B cell (primary cell): ENCODE measurements around the gene LUC7L. TPM values are rescaled to one million over a fixed set of nuclear protein-coding genes. Genes with fewer than 3 reads are reported as not detected.

Source experiments
- ATAC-seq: fragments of 200-7000 bp; cut with Tn5 transposase; one replicate; pipeline ENCODE4 v1.10.0; 2021; ENCODE audit warnings: low read depth, mild to moderate bottlenecking, moderate number of reproducible peaks, moderate library complexity
- CTCF ChIA-PET: fragments of 350-600 bp; sonication (Branson Sonifier 250); formaldehyde crosslinking; loops from one replicate; lab custom pipeline; 2021; ENCODE audit warnings: antibody characterized with exemption, inconsistent platforms; lab: Charles Lee
- POLR2A ChIA-PET: fragments of 350-600 bp; sonication (Branson Sonifier 250); formaldehyde crosslinking; loops from one replicate; lab custom pipeline; 2021; ENCODE audit warnings: antibody characterized with exemption; lab: Charles Lee
- DNase-seq: peaks from one replicate; pipeline ENCODE4 v3.0.0; 2013
- H2AFZ ChIP-seq: 2 replicates; pipeline ENCODE4 v1.6.1; 2012; ENCODE audit warnings: mild to moderate bottlenecking, low read depth, low read length; ENCODE audit not compliant: insufficient read depth, poor library complexity, severe bottlenecking
- H3K27ac ChIP-seq, 2 donors: 1 replicate in 1 of 2; 2 replicates in 1 of 2; pipeline ENCODE4 v1.5.1; 2012 to 2013; ENCODE audit warnings: low read length in 2 of 2, mild to moderate bottlenecking in 2 of 2, moderate library complexity in 1 of 2
- H3K27me3 ChIP-seq, 4 experiments: fragments of 200-600 bp in 1 of 4; sonication (generic) in 1 of 4; replicated peaks in 1 of 4; 1 replicate in 2 of 4; 2 replicates in 2 of 4; pipeline versions ENCODE4 v1.6.1 to v1.7.0; 2013 to 2016; ENCODE audit warnings: low read length in 3 of 4, mild to moderate bottlenecking in 2 of 4, mixed read lengths in 1 of 4, moderate library complexity in 1 of 4; ENCODE audit not compliant: insufficient read depth in 4 of 4, control insufficient read depth in 3 of 4; ENCODE audit errors: control extremely low read depth in 1 of 4
- H3K36me3 ChIP-seq, 2 experiments: replicated peaks in 1 of 2; 1 replicate in 1 of 2; 2 replicates in 1 of 2; pipeline versions ENCODE4 v1.6.1 to v1.7.1; 2013; ENCODE audit warnings: low read length in 1 of 2; ENCODE audit not compliant: insufficient read depth in 2 of 2, control insufficient read depth in 1 of 2; ENCODE audit errors: control extremely low read depth in 1 of 2, extremely low read depth in 1 of 2
- H3K4me1 ChIP-seq, 2 donors: fragments of 200-600 bp in 1 of 2; sonication (generic) in 1 of 2; 1 replicate in 1 of 2; 2 replicates in 1 of 2; pipeline versions ENCODE4 v1.5.1 to v1.6.1; 2013 to 2017; ENCODE audit warnings: low read length in 2 of 2; ENCODE audit not compliant: control insufficient read depth in 2 of 2, insufficient read depth in 2 of 2
- H3K4me2 ChIP-seq: replicated peaks from 2 replicates; pipeline ENCODE3; 2012; ENCODE audit warnings: mild to moderate bottlenecking, low read depth, low read length; ENCODE audit not compliant: poor library complexity, severe bottlenecking
- H3K4me3 ChIP-seq, 5 experiments: fragments of 200-600 bp in 1 of 5; sonication (generic) in 1 of 5; 1 replicate in 3 of 5; 2 replicates in 2 of 5; pipeline versions ENCODE4 v1.5.1 to v1.7.0; 2011 to 2016; ENCODE audit warnings: low read length in 4 of 5, mild to moderate bottlenecking in 4 of 5, low read depth in 2 of 5, control low read depth in 1 of 5, moderate library complexity in 1 of 5; ENCODE audit not compliant: insufficient read depth in 1 of 5; ENCODE audit errors: control extremely low read depth in 1 of 5, extremely low read depth in 1 of 5
- H3K79me2 ChIP-seq: fragments of 200-600 bp; sonication (generic); one replicate; pipeline ENCODE4 v1.6.0; 2016; ENCODE audit warnings: low read length; ENCODE audit not compliant: control insufficient read depth, insufficient read depth
- H3K9ac ChIP-seq: fragments of 200-600 bp; sonication (generic); 2 replicates; pipeline ENCODE4 v1.6.1; 2017; ENCODE audit warnings: mild to moderate bottlenecking, low read length, moderate library complexity
- H3K9me3 ChIP-seq, 3 donors: one replicate each; pipeline versions ENCODE4 v1.6.1 to v1.7.1; 2013; ENCODE audit warnings: low read length in 2 of 3; ENCODE audit not compliant: control insufficient read depth in 2 of 3, insufficient read depth in 1 of 3; ENCODE audit errors: control extremely low read depth in 1 of 3
- H4K20me1 ChIP-seq: 2 replicates; pipeline ENCODE4 v1.6.0; 2012; ENCODE audit warnings: mild to moderate bottlenecking, low read length; ENCODE audit not compliant: insufficient read depth, control insufficient read depth, poor library complexity, severe bottlenecking
- H3K27ac Mint-ChIP-seq: one replicate; pipeline ENCODE4 v1.8.0; 2021; ENCODE audit warnings: mixed read lengths
- H3K27me3 Mint-ChIP-seq: one replicate; pipeline ENCODE4 v1.8.0; 2021; ENCODE audit warnings: mixed read lengths
- H3K4me1 Mint-ChIP-seq: one replicate; pipeline ENCODE4 v1.8.0; 2021; ENCODE audit warnings: mixed read lengths
- H3K4me3 Mint-ChIP-seq: one replicate; pipeline ENCODE4 v1.8.0; 2021; ENCODE audit warnings: mixed read lengths
- H3K9me3 Mint-ChIP-seq: one replicate; pipeline ENCODE4 v1.8.0; 2022; ENCODE audit warnings: mixed read lengths; ENCODE audit not compliant: insufficient read depth
- EZH2 ChIP-seq: IDR thresholded peaks from 2 replicates; pipeline ENCODE4 v1.6.1; 2012; ENCODE audit warnings: borderline replicate concordance, low read depth, mild to moderate bottlenecking, moderate library complexity, low read length; ENCODE audit not compliant: insufficient read depth, poor library complexity, severe bottlenecking
- WGBS: methylation state at CpG from one replicate; pipeline ENCODE4 v1.1.5; 2013; ENCODE audit warnings: missing lambda C conversion rate; ENCODE audit not compliant: insufficient coverage; 5-methylcytosine and 5-hydroxymethylcytosine counted together
- intact Hi-C: fragments of 100-400 bp; cut with micrococcal nuclease; formaldehyde crosslinking; loops from one replicate; pipeline ENCODE4 v1.10.0; 2022
- polyA plus RNA-seq: library from polyadenylated mRNA; depleted of rRNA; stranded (reverse); fragments of >200 nt; gene quantifications from 2 replicates; pipeline ENCODE4 v1.2.3, GENCODE V29; 2012
- small RNA-seq: library from RNA; depleted of rRNA; stranded (forward); fragments of <200 nt; gene quantifications from one replicate; pipeline ENCODE3, GENCODE V24; 2012; ENCODE audit warnings: low replicate concordance, low read depth; ENCODE audit not compliant: insufficient read length
- total RNA-seq, 2 donors: library from RNA; stranded (reverse); fragments of 120-200 nt in 1 of 2; gene quantifications; 1 replicate in 1 of 2; 2 replicates in 1 of 2; pipeline versions ENCODE4 v1.2.3 to v1.2.4, GENCODE V29; 2013 to 2022
- TF ChIP-seq, protein P1 (sequence below): fragments of 200-600 bp; IDR thresholded peaks from one replicate; pipeline ENCODE4 v1.8.0; 2022; ENCODE audit warnings: antibody characterized with exemption, mild to moderate bottlenecking

Gene LUC7L
- total and polyA plus RNA-seq, 2 donors (not counting 1 experiment from before 2014, with no cell fraction given) = 148 to 181 TPM

GRCh38 chr16:140175-140857, 88.9 kb downstream of the LUC7L start:
- Histone ChIP-seq H2AFZ (no peak overlapping the region), H4K20me1 (no peaks in the 10 kb centered on the region), H3K79me2 (peaks cover 27% of the 10 kb centered on the region), H3K4me1 (peaks cover 0 to 10% of the 10 kb centered on the region in 2 donors), H3K27ac (no peak overlapping the region), H3K9me3 (peaks cover 0 to 7% (median 0%) of the 10 kb centered on the region in 3 donors), H3K4me2 (no peak overlapping the region), H3K4me3 (no peak overlapping the region), H3K9ac (no peak overlapping the region), H3K36me3 (no peaks in the 10 kb centered on the region), H3K27me3 (peaks cover 0 to 7% (median 0%) of the 10 kb centered on the region in 4 experiments)
- Mint-ChIP-seq H3K4me1 (peaks cover 9% of the 10 kb centered on the region), H3K27ac (peak overlapping the region; percentile 42), H3K4me3 (peak overlapping the region; percentile 48), H3K27me3 (peaks cover 15% of the 10 kb centered on the region), H3K9me3 (no peaks in the 10 kb centered on the region)
- ATAC-seq (no peak), DNase-seq (no peak)
- 86% methylated on average over 4 of the region's 10 CpGs for WGBS
- intact Hi-C loops = no loop called here
- CTCF ChIA-PET = interaction anchor here (0.6 kb wide), 1 partner anchor 33 kb away, joined by 4 read pairs; no protein-coding TSS in a partner anchor
- POLR2A ChIA-PET = no interaction called here
- TF ChIP-seq, protein P1, sequence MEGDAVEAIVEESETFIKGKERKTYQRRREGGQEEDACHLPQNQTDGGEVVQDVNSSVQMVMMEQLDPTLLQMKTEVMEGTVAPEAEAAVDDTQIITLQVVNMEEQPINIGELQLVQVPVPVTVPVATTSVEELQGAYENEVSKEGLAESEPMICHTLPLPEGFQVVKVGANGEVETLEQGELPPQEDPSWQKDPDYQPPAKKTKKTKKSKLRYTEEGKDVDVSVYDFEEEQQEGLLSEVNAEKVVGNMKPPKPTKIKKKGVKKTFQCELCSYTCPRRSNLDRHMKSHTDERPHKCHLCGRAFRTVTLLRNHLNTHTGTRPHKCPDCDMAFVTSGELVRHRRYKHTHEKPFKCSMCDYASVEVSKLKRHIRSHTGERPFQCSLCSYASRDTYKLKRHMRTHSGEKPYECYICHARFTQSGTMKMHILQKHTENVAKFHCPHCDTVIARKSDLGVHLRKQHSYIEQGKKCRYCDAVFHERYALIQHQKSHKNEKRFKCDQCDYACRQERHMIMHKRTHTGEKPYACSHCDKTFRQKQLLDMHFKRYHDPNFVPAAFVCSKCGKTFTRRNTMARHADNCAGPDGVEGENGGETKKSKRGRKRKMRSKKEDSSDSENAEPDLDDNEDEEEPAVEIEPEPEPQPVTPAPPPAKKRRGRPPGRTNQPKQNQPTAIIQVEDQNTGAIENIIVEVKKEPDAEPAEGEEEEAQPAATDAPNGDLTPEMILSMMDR = no peak
- TF ChIP-seq EZH2 = no peak

Small RNA genes within 50 kb of the gene (small RNA-seq; reads per million reads assigned to genes)
- not detected for gene RF00019

Other genes with a start within 250 kb of the LUC7L start
- gene POLR3K, start 175.8 kb downstream of the LUC7L start, total RNA-seq = 28.3 and 34.9 TPM in 2 replicates
- gene POLR3K, start 175.8 kb downstream of the LUC7L start, polyA plus RNA-seq = 18.4 and 26.3 TPM in 2 replicates
- gene SNRNP25, start 175.6 kb downstream of the LUC7L start, total RNA-seq = 24.3 and 25.5 TPM in 2 replicates
- gene SNRNP25, start 175.6 kb downstream of the LUC7L start, polyA plus RNA-seq = 31.3 and 32.8 TPM in 2 replicates
- gene RHBDF1, start 156.8 kb downstream of the LUC7L start, total RNA-seq = 0.76 and 0.78 TPM in 2 replicates
- 0.42 and 1.3 TPM in 2 replicates for gene RHBDF1, start 156.8 kb downstream of the LUC7L start, polyA plus RNA-seq
- gene MPG, start 151.2 kb downstream of the LUC7L start, total RNA-seq = 58.3 and 66.4 TPM in 2 replicates
- 39.4 and 59.6 TPM in 2 replicates for gene MPG, start 151.2 kb downstream of the LUC7L start, polyA plus RNA-seq
- gene NPRL3, start 90.8 kb downstream of the LUC7L start, total RNA-seq = 41.9 and 43.0 TPM in 2 replicates
- 41.3 and 50.2 TPM in 2 replicates for gene NPRL3, start 90.8 kb downstream of the LUC7L start, polyA plus RNA-seq
- gene HBZ, start 76.8 kb downstream of the LUC7L start, total RNA-seq = not detected in 2 replicates
- not detected in 2 replicates for gene HBZ, start 76.8 kb downstream of the LUC7L start, polyA plus RNA-seq
- gene HBM, start 63.5 kb downstream of the LUC7L start, total RNA-seq = 0.64 TPM in 1 of 2 replicates, not detected in the other
- 3.2 TPM in 1 of 2 replicates, not detected in the other for gene HBM, start 63.5 kb downstream of the LUC7L start, polyA plus RNA-seq
- gene HBA2, start 56.6 kb downstream of the LUC7L start, total RNA-seq = 179 and 217 TPM in 2 replicates
- 7.9 and 75.6 TPM in 2 replicates for gene HBA2, start 56.6 kb downstream of the LUC7L start, polyA plus RNA-seq
- gene HBA1, start 52.8 kb downstream of the LUC7L start, total RNA-seq = 261 and 283 TPM in 2 replicates
- 38.5 and 905 TPM in 2 replicates for gene HBA1, start 52.8 kb downstream of the LUC7L start, polyA plus RNA-seq
- not detected in 2 replicates for gene HBQ1, start 49.0 kb downstream of the LUC7L start, total RNA-seq
- gene HBQ1, start 49.0 kb downstream of the LUC7L start, polyA plus RNA-seq = not detected in 2 replicates
- 42.9 and 44.5 TPM in 2 replicates for gene FAM234A, start 5.4 kb upstream of the LUC7L start, total RNA-seq
- gene FAM234A, start 5.4 kb upstream of the LUC7L start, polyA plus RNA-seq = 35.1 and 41.4 TPM in 2 replicates
- not detected in 2 replicates for gene RGS11, start 46.5 kb upstream of the LUC7L start, total RNA-seq
- gene RGS11, start 46.5 kb upstream of the LUC7L start, polyA plus RNA-seq = 0.12 and 0.39 TPM in 2 replicates
- gene ARHGDIG, start 51.1 kb upstream of the LUC7L start, total RNA-seq = 0.64 TPM in 1 of 2 replicates, not detected in the other
- gene ARHGDIG, start 51.1 kb upstream of the LUC7L start, polyA plus RNA-seq = not detected in 2 replicates
- not detected in 2 replicates for gene PDIA2, start 53.7 kb upstream of the LUC7L start, total RNA-seq
- 0.06 and 0.07 TPM in 2 replicates for gene PDIA2, start 53.7 kb upstream of the LUC7L start, polyA plus RNA-seq
- 37.6 and 40.8 TPM in 2 replicates for gene AXIN1, start 123.3 kb upstream of the LUC7L start, total RNA-seq
- 35.4 and 39.0 TPM in 2 replicates for gene AXIN1, start 123.3 kb upstream of the LUC7L start, polyA plus RNA-seq
- gene MRPL28, start 141.1 kb upstream of the LUC7L start, total RNA-seq = 44.3 and 45.1 TPM in 2 replicates
- gene MRPL28, start 141.1 kb upstream of the LUC7L start, polyA plus RNA-seq = 47.7 and 67.7 TPM in 2 replicates
- gene PGAP6, start 152.5 kb upstream of the LUC7L start, total RNA-seq = 47.4 and 50.8 TPM in 2 replicates
- gene PGAP6, start 152.5 kb upstream of the LUC7L start, polyA plus RNA-seq = 132 and 158 TPM in 2 replicates
- gene NME4, start 167.8 kb upstream of the LUC7L start, total RNA-seq = 43.3 and 48.7 TPM in 2 replicates
- gene NME4, start 167.8 kb upstream of the LUC7L start, polyA plus RNA-seq = 61.9 and 77.9 TPM in 2 replicates
- 9.0 and 11.0 TPM in 2 replicates for gene DECR2, start 172.4 kb upstream of the LUC7L start, total RNA-seq
- 16.3 and 19.6 TPM in 2 replicates for gene DECR2, start 172.4 kb upstream of the LUC7L start, polyA plus RNA-seq
- 57.2 and 60.6 TPM in 2 replicates for gene RAB11FIP3, start 196.2 kb upstream of the LUC7L start, total RNA-seq
- 24.3 and 29.9 TPM in 2 replicates for gene RAB11FIP3, start 196.2 kb upstream of the LUC7L start, polyA plus RNA-seq